NCI-H146 (cell line): ENCODE results near the gene SYK.
A peak's percentile ranks its signal among the peaks of the same experiment; 100 is the strongest.
"Not testable (repeated sequence)": the region's sequence is repeated elsewhere in the genome, so short reads cannot be mapped to it uniquely, and the experiment has no call there.

Source experiments
- DNase-seq: peaks from one replicate; lab custom pipeline; 2025; lab: John Stamatoyannopoulos, UW

SYK gene

GRCh38 chr9:90795871-90796317, 5.7 kb upstream of the SYK start:
- no peak for DNase-seq

- DNase-seq, result no peak
These were observed 2.3 kb upstream of the SYK start for GRCh38 chr9:90799271-90799852.

GRCh38 chr9:90801973-90802322, 329 bp downstream of the SYK start:
- DNase-seq, result peak; percentile 75

- no peak for DNase-seq
These were observed 867 bp downstream of the SYK start for GRCh38 chr9:90802386-90802985.

GRCh38 chr9:90803860-90804593, 2.4 kb downstream of the SYK start:
- no peak for DNase-seq

- peak; percentile 77 for DNase-seq
These were observed 3.7 kb downstream of the SYK start for GRCh38 chr9:90805006-90805996.

- DNase-seq, result no peak
These were observed 5.4 kb downstream of the SYK start for GRCh38 chr9:90807006-90807405.

GRCh38 chr9:90808398-90808797, 6.8 kb downstream of the SYK start:
- DNase-seq, result no peak

GRCh38 chr9:90808890-90809685, 7.5 kb downstream of the SYK start:
- DNase-seq, result no peak

GRCh38 chr9:90810691-90811090, 9.1 kb downstream of the SYK start:
- DNase-seq, result no peak

GRCh38 chr9:90813046-90813445, 11.4 kb downstream of the SYK start:
- DNase-seq, result no peak

GRCh38 chr9:90813523-90813922, 11.9 kb downstream of the SYK start:
- DNase-seq, result no peak

- no peak for DNase-seq
These were observed 12.7 kb downstream of the SYK start for GRCh38 chr9:90814355-90814754.

- DNase-seq, result no peak
These were observed 13.7 kb downstream of the SYK start for GRCh38 chr9:90815183-90815943.

- DNase-seq, result no peak
These were observed 14.3 kb downstream of the SYK start for GRCh38 chr9:90815944-90816357.

- no peak for DNase-seq
These were observed 15.1 kb downstream of the SYK start for GRCh38 chr9:90816690-90817089.

GRCh38 chr9:90818279-90818678, 16.7 kb downstream of the SYK start:
- DNase-seq, result no peak

GRCh38 chr9:90820406-90820805, 18.8 kb downstream of the SYK start:
- not testable (repeated sequence) for DNase-seq

- not testable (repeated sequence) for DNase-seq
These were observed 19.6 kb downstream of the SYK start for GRCh38 chr9:90821236-90821635.

GRCh38 chr9:90821697-90822096, 20.1 kb downstream of the SYK start:
- no peak for DNase-seq

- DNase-seq, result no peak
These were observed 21.2 kb downstream of the SYK start for GRCh38 chr9:90822866-90823265.
